ENCODE data around the gene UBASH3A. TPM values are rescaled to one million over a fixed set of nuclear protein-coding genes. Genes with fewer than 3 reads are reported as not detected.

Gene UBASH3A
- total RNA-seq, 2 experiments from 2014 or later, result 38.9 to 41.1 TPM

DNA sequence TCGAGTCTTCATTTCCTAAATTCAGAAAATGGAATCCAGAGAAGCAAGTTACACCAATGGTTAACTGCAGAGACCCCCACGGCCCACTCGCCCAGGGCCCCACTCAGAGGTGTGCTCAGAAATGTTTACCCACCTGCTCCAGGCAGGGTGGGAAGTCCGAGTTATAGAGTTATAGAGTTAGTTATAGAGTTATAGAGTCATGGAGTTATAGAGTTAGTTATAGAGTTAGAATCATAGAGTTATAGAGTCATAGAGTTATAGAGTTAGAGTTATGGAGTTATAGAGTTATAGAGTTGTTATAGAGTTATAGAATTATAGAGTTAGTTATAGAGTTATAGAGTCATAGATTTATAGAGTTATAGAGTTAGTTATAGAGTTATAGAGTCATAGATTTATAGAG, 31.7 kb downstream of the UBASH3A start:
- no peak overlapping the region for H3K4me3 Mint-ChIP-seq
- no peak overlapping the region for H3K27ac Mint-ChIP-seq
- peaks cover 21% of the 10 kb centered on the region for H3K9me3 Mint-ChIP-seq
- H3K4me1 Mint-ChIP-seq, result peaks cover 52% of the 10 kb centered on the region
- H3K27me3 Mint-ChIP-seq, result peaks cover 4% of the 10 kb centered on the region
- DNase-seq, result no peak
- H3K36me3 Mint-ChIP-seq, result peaks cover 94% of the 10 kb centered on the region

DNA sequence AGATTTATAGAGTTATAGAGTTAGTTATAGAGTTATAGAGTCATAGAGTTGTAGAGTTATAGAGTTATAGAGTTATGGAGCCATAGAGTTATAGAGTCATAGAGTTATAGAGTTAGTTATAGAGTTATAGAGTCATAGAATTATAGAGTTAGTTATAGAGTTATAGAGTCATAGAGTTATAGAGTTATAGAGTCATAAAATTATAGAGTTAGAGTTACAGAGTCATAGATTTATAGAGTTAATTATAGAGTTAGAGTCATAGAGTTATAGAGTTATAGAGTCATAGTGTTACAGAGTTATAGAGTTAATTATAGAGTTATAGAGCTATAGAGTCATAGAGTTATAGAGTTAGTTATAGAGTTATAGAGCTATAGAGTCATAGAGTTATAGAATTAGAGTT, 32.1 kb downstream of the UBASH3A start:
- Mint-ChIP-seq H3K9me3 (peaks cover 21% of the 10 kb centered on the region), H3K4me3 (no peak overlapping the region), H3K36me3 (peaks cover 96% of the 10 kb centered on the region), H3K27ac (no peak overlapping the region), H3K4me1 (peaks cover 56% of the 10 kb centered on the region), H3K27me3 (peaks cover 4% of the 10 kb centered on the region)
- no peak for DNase-seq

DNA sequence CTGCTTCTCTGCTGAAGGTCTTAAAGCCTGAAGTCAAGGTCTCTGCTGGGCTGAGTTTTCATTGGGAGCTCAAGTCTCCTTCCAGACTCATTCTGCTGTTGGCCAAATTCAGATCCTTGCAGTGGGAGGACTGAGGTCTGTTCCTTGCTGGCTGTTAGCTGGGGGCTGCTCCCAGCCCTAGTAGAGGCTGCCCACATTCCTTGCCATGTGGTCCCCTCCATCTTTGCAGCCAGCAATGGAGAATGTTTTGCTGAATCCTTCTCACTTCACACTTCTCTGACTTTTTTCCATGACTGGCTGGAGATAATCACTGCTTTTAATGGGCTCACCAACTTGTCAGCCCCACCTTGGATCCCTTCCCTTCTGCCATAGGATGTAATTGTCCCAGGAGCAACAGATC, 33.2 kb downstream of the UBASH3A start:
- H3K36me3 Mint-ChIP-seq, result peaks cover 96% of the 10 kb centered on the region
- H3K4me1 Mint-ChIP-seq, result peaks cover 65% of the 10 kb centered on the region
- peak overlapping the region; percentile 19 for H3K27ac Mint-ChIP-seq
- H3K27me3 Mint-ChIP-seq, result peaks cover 4% of the 10 kb centered on the region
- DNase-seq, result no peak
- peaks cover 19% of the 10 kb centered on the region for H3K9me3 Mint-ChIP-seq
- no peak overlapping the region for H3K4me3 Mint-ChIP-seq

DNA sequence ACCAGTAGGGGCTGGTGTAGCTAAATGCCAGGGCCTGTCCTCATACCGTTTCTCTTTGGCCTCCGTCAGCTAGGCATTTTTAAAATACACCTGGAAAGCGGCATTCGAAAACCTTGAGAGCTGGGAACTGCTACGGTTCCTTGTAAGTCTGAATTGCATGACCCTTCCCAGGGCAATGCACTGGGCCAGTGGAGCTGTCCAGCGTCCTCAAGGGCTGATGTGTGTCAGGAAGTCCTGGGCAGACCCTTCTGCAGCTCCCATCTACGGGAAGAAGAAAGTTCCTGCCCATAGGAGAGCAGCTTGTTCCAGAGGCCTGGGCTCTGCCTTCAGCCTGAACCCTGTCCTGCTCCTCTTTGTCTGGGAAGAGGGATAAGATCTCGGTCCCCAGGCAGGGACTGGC, 34.1 kb downstream of the UBASH3A start:
- Mint-ChIP-seq H3K27me3 (peaks cover 4% of the 10 kb centered on the region), H3K9me3 (peaks cover 11% of the 10 kb centered on the region), H3K27ac (peak overlapping the region; percentile 61), H3K4me3 (no peak overlapping the region), H3K36me3 (peaks cover 95% of the 10 kb centered on the region), H3K4me1 (peaks cover 64% of the 10 kb centered on the region)
- DNase-seq, result no peak

DNA sequence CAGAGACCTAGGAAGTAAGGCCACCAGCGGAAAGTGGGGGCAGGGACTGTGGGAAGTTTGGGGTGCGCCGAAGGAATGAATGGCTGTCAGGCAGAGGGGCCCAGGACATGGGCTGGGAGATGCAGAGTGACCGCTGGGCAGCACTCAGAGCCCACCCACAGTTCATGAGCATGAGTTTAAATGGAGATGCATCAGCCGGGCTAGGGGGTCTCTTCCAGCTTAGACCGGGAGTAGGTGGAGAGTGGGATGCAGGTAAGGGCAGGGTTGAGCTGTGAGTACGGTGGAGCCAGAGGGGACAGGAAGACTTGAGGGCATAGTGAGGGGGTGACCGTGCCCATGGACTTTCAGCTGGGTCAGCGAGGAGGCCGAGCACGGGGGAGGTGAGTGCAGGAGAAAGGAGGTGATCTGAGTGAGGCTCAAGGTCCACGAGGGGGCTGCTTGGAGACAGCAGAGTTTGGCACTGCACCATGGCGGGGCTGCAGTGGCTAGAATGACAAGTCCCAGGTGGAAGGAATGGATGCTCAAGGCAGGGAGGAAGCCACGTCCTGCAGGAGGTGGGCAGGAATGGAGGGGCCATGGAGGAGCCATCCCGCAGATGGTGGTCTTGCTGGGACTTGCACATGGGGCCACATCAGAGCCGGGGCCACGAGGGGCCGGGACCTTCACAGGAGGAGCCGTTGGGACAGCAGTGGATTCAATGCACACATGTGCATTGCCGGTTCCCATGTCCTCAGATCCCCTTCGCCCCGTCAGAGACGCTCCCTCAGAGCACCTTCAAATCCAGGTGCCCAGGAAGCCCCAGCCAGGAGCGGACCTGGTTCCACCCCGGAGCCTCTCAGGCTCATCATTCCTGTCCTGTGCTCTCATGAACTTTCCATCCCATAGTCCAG, 34.9 kb downstream of the UBASH3A start:
- Mint-ChIP-seq H3K9me3 (peaks cover 11% of the 10 kb centered on the region), H3K4me3 (no peak overlapping the region), H3K4me1 (peaks cover 63% of the 10 kb centered on the region), H3K27ac (peak overlapping the region; percentile 90), H3K27me3 (peaks cover 4% of the 10 kb centered on the region), H3K36me3 (peaks cover 92% of the 10 kb centered on the region)
- no peak for DNase-seq

DNA sequence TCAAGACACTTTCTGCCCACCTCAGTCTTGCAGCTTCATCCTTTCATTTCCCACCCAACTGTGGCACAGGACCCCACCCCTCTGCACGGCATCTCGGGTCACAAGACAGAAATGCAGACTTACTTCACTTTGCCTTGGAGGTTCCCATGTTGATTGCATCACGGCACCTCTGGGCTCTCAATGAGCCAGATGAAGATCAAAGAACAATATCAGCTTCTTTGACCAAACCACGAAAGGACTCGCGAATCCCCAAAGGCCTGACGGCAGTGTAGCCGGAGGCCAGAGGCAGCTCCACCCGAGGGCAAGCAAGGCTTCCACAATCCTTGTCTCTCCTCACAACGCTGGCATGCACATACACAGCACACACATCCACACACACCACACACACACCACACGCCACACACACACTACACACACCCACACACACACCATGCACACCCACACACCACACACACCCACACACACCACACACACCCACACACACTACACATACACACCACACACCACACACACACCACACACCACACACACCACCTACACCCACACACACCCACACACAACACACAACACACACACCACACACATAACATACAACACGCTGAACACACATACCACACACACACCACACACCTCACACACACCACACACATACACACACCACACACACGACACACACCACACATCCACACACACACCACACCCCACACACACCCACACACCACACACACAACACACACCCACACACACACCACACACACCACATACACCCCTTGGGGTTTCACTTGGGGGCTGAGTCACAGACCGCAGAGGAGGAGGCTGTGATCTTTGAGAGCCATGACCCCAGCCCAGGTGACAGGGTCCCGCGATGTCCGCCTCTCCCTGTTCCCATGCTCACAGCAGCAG, 35.8 kb downstream of the UBASH3A start:
- Mint-ChIP-seq H3K36me3 (peaks cover 83% of the 10 kb centered on the region), H3K9me3 (peaks cover 11% of the 10 kb centered on the region), H3K4me3 (peak overlapping the region; percentile 40), H3K27me3 (peaks cover 4% of the 10 kb centered on the region), H3K27ac (peak overlapping the region; percentile 90), H3K4me1 (peaks cover 61% of the 10 kb centered on the region)
- peak; percentile 66 for DNase-seq

DNA sequence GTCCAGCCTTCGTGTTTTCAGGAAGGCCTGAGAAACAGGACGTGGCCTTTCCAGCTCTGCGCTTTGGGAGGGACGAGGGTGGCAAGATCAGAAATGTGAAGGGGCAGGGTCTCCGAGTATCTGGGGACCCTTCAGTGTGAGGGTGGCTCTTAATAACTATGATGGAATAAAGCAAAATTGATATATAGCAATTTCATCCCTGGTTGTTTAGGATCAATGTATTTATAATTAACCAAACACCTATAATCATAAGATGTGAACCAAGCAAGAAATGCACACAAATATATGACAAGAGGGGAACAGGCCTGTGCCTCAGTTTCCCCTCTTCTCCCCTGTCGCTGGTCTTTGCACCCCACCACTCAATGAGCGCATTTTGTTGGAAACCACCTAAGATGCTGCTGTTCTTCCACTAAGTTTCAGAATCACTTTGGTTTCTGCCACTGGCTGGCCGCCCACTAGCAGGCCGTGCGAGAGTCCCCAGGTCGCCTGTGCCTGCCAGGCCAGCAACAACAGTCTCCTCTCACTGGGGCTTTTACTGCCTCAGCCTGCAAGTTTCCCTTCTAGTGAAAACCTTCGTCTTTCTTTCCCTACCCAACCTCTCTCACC, 36.6 kb downstream of the UBASH3A start:
- H3K27me3 Mint-ChIP-seq, result peaks cover 4% of the 10 kb centered on the region
- peaks cover 11% of the 10 kb centered on the region for H3K9me3 Mint-ChIP-seq
- peak overlapping the region; percentile 40 for H3K4me3 Mint-ChIP-seq
- peak overlapping the region; percentile 90 for H3K27ac Mint-ChIP-seq
- H3K4me1 Mint-ChIP-seq, result peaks cover 53% of the 10 kb centered on the region
- H3K36me3 Mint-ChIP-seq, result peaks cover 80% of the 10 kb centered on the region
- DNase-seq, result peak; percentile 73

DNA sequence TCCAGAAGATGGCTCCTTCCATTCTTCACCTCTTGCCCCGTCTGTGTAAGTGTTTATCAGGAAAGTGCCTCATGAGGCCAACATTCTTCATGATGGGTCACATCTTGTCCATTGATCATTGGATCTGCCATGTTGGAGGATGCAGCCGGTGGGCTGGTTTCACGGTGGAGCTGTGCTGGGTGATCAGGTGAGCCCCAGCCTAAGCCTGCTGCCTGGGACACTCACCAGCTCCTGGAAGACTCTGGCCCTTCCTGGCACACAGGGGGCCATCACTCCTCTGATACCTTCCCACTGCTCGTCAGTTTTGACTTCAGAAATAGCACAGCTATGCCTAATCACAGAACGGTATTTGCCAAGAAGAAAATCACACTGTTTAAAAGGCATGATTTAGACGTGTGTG, 38.3 kb downstream of the UBASH3A start:
- Mint-ChIP-seq H3K4me3 (no peak overlapping the region), H3K36me3 (peaks cover 79% of the 10 kb centered on the region), H3K27me3 (peaks cover 4% of the 10 kb centered on the region), H3K27ac (peak overlapping the region; percentile 35), H3K9me3 (peaks cover 6% of the 10 kb centered on the region), H3K4me1 (peaks cover 60% of the 10 kb centered on the region)
- no peak for DNase-seq

DNA sequence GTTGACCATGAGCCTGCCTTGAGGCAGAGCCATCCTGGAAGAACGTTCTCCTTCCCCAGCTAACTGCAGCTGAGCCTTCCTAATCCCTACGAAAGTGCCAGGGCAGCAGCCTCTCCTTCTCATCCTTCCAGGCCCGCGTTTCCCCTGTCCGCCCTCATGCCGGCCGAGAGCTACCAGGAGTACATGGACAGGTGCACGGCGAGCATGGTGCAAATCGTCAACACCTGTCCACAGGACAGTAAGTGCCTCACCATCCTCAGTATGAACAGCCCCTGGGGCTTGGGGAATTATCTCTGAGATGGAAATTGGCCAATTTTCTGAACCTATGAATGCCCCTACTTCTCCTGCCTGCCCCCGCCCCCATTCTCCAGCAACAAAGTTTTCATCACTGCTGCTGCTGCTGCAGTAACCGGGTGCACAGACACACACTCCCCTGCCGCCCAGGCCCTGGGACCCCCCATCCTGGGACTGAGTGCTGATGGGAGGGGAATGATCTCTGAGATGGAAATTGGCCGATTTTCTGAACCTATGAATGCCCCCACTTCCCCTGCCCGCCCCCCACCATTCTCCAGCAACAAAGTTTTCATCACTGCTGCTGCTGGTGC, 39.6 kb downstream of the UBASH3A start:
- Mint-ChIP-seq H3K4me3 (no peak overlapping the region), H3K27ac (peak overlapping the region; percentile 26), H3K4me1 (peaks cover 63% of the 10 kb centered on the region), H3K27me3 (peaks cover 4% of the 10 kb centered on the region), H3K36me3 (peaks cover 79% of the 10 kb centered on the region), H3K9me3 (peaks cover 4% of the 10 kb centered on the region)
- no peak for DNase-seq

DNA sequence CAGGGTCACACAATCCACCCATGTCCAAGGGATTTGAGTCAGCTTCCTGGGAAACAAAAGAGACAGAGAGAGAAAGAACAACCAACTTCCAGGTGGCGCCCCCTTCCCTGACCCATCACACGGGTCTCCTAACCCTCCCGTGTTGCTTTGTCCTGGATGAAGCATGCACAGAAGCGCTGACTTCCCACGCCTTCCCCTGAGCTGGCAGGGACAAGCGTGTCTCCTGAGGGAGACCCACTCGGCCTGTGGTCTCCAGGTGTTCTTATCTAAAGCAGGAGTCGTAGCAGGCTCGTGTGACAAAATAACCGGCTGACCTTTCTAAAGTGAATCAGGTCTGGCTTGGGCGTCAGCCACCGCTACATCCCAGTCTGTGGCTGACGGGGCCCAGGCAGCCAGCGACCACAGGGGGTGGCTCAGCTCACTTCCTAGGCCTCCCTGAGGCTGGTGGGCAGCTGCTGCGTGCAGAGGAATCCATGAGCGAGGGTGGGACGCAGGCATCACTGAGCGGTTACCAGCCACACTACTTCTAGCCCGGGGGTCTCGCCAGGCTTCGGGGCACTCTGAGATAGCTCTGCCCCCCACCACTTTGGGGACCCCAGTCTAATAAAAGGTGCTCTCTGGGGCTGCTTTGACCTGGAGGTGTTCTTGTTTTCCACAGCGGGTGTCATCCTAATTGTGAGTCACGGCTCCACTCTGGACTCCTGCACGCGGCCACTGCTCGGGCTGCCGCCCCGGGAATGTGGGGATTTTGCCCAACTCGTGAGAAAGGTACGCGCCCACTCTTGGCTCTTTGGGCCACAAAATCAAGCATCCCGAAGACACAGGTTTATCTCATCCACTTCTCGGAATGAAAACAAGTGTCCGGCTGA, 40.4 kb downstream of the UBASH3A start:
- H3K27me3 Mint-ChIP-seq, result peaks cover 4% of the 10 kb centered on the region
- H3K4me1 Mint-ChIP-seq, result peaks cover 62% of the 10 kb centered on the region
- no peak overlapping the region for H3K4me3 Mint-ChIP-seq
- DNase-seq, result no peak
- H3K36me3 Mint-ChIP-seq, result peaks cover 71% of the 10 kb centered on the region
- peaks cover 4% of the 10 kb centered on the region for H3K9me3 Mint-ChIP-seq
- no peak overlapping the region for H3K27ac Mint-ChIP-seq

DNA sequence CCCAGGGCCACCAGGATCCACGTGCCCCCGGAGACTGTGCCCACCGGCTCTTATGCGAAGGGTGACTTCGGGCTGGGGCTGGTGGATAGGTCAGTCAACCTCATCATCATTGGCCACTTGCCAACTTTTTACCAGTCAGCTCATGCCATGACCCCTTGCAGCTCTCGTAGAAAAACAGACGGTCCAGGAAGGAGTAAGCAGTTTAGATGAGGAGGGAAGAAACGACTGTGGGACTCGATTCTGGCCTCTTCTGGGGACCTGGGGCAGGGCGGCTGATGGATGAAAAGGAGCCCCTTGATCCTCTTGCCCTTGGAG, 41.0 kb downstream of the UBASH3A start:
- Mint-ChIP-seq H3K36me3 (peaks cover 65% of the 10 kb centered on the region), H3K27ac (no peak overlapping the region), H3K27me3 (peaks cover 3% of the 10 kb centered on the region), H3K4me3 (no peak overlapping the region), H3K9me3 (peaks cover 2% of the 10 kb centered on the region), H3K4me1 (peaks cover 62% of the 10 kb centered on the region)
- no peak for DNase-seq

DNA sequence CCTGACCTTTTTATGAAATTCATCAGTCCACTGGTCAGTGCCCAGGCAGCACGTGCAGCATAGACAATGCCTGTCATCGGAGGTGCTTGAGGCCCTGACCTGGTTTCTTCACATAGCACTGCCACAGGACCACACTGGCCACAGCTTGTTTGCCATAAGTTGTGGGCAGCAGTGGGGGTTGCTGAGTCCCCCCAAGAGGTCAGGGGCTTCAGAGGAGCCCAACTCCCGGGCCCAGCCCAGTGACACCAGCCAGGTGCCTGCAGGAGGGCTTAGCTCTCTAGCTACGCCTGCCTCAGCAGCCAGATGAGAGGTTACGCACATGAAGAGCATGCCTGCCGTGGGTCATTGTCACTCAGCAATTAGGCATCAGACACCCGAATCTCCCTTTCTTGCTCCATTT, 41.6 kb downstream of the UBASH3A start:
- Mint-ChIP-seq H3K9me3 (no peaks in the 10 kb centered on the region), H3K27me3 (no peaks in the 10 kb centered on the region), H3K4me3 (no peak overlapping the region), H3K27ac (peak overlapping the region; percentile 40), H3K4me1 (peaks cover 62% of the 10 kb centered on the region), H3K36me3 (peaks cover 59% of the 10 kb centered on the region)
- DNase-seq, result no peak

DNA sequence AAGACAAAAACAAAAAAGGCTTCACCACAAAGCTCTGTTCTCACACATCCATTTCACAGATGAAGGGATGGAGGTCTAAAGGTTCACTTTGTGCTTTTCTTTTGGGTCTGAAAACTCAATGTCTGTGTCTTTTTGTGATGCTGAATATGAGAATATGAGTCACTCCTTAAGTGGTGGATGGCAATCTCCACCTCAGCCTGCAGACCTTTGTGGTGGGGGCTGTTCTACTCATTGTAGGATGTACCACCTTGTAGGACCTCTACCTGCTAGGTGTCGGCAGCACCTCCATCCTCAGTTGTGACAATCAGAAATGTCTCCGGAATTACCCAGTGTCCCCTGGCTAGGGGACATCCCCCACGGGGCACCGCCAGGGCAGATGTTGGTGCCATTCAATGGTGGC, 42.8 kb downstream of the UBASH3A start:
- no peaks in the 10 kb centered on the region for H3K9me3 Mint-ChIP-seq
- H3K27me3 Mint-ChIP-seq, result no peaks in the 10 kb centered on the region
- peak overlapping the region; percentile 47 for H3K27ac Mint-ChIP-seq
- peaks cover 48% of the 10 kb centered on the region for H3K36me3 Mint-ChIP-seq
- H3K4me1 Mint-ChIP-seq, result peaks cover 54% of the 10 kb centered on the region
- peak overlapping the region; percentile 8 for H3K4me3 Mint-ChIP-seq
- no peak for DNase-seq

DNA sequence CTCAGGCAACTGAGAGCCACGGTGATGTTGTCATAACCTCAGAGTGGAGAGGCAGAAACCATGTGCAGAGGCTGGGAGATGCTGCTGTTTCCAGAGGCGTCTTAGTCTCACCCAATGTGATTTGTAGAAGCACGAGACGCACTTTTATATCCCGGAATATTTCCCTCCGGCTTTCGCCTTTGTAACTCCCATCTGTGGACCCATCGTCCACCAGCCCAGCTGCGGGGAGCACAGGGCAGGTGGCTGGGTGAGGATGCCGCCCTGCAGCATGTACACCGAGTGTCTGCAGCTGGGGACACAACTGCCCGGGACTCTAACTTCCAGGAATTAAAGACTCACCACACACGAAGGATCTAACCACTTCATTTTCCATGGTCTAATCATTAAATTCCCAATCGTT, 43.5 kb downstream of the UBASH3A start:
- Mint-ChIP-seq H3K36me3 (peaks cover 41% of the 10 kb centered on the region), H3K27me3 (no peaks in the 10 kb centered on the region), H3K9me3 (no peaks in the 10 kb centered on the region), H3K27ac (peak overlapping the region; percentile 47), H3K4me1 (peaks cover 48% of the 10 kb centered on the region), H3K4me3 (no peak overlapping the region)
- no peak for DNase-seq
